GM19455 (cell line): ENCODE results near the gene FGR.
"Not testable (repeated sequence)": the region's sequence is repeated elsewhere in the genome, so short reads cannot be mapped to it uniquely, and the experiment has no call there.

Source experiments
- ATAC-seq: cut with Tn5 transposase; IDR thresholded peaks from one replicate; pipeline ENCODE4 v1.9.1; 2021; ENCODE audit not compliant: unreplicated experiment

The FGR gene

DNA sequence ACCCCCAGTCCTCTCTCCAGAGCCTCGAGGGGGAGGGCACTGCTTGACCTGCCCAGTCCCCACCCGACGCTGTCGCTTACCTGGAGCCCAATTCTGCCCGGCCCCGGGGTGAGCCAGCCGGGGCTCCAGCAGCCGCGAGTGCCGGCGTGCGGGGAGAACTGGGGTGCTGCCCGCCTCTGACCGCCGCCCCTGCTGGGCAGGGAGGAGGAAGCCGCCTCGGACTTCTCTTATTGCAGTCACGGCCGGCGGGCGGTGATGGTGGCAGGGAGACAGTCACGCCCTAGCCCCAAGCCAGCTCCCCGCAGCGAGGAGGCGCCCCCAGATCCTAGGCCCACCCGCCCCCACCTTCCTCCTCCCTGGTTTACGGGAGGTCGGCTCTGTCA, at the start of gene FGR:
Gene FGR (minus strand): TSS at position 201 of the 383 bp plus-strand sequence. CDS start 11,269 bp downstream, outside the sequence.
- ATAC-seq = no peak

GRCh38 chr1:27684176-27684575, 49.2 kb upstream of the FGR start:
- no peak for ATAC-seq

GRCh38 chr1:27682351-27682944, 47.5 kb upstream of the FGR start:
- ATAC-seq = no peak

- not testable (repeated sequence) for ATAC-seq
Measured at GRCh38 chr1:27681580-27681979, 46.6 kb upstream of the FGR start.

- ATAC-seq = not testable (repeated sequence)
Measured at GRCh38 chr1:27680225-27680791, 45.3 kb upstream of the FGR start.

GRCh38 chr1:27678747-27679146, 43.8 kb upstream of the FGR start:
- no peak for ATAC-seq

DNA sequence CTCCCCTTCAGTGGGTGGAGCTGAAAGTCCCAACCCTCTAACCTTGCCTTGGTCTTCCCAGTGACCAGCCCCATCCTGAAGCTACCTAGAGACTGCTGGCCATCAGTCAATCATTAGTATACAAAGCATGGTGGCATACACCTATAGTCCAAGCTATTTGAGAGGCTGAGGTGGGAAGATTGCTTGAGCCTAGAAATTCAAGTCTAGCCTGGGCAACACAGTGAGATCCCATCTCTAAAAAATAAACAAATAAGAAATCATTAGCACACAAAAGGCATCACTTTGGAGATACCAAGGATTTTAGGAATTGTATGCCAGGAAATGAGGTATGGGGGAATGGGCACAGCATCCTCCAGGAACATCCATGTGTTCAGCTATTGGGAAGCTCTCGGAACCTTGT, 41.4 kb upstream of the FGR start:
- no peak for ATAC-seq

DNA sequence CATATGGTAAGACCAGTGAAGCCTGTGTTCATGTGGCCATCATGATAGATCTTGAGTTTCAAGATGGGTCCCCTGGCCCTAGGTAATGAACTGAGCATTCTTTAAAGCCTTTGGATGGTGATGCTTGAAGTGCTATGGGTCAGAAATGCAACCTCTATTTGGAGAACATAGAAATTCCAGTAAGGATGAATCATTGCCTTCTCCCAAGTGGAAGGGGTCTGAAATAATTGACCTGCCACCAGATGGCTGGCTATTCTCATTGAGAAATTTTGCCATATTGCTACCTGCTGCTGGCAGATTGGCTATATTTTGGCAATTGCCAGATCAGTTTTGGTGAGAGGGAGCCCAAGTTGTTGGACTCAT, 37.7 kb upstream of the FGR start:
- ATAC-seq = no peak

GRCh38 chr1:27671964-27672749, 37.2 kb upstream of the FGR start, which contains the start of gene IFI6:
TSS of gene IFI6 (minus strand) at chr1:27672192. CDS start at chr1:27669314, 2,878 bp downstream.
- peak; percentile 72 for ATAC-seq

- ATAC-seq = no peak
Measured at GRCh38 chr1:27669876-27670275, 34.9 kb upstream of the FGR start.

- ATAC-seq = no peak
Measured at GRCh38 chr1:27668808-27669723, 34.1 kb upstream of the FGR start.

- no peak for ATAC-seq
Measured at GRCh38 chr1:27668121-27668807, 33.3 kb upstream of the FGR start.

- ATAC-seq = no peak
Measured at GRCh38 chr1:27666791-27667254, 31.8 kb upstream of the FGR start.

GRCh38 chr1:27666294-27666693, 31.3 kb upstream of the FGR start:
- ATAC-seq = no peak

GRCh38 chr1:27665016-27665651, 30.1 kb upstream of the FGR start:
- no peak for ATAC-seq

GRCh38 chr1:27664291-27664690, 29.3 kb upstream of the FGR start:
- ATAC-seq = no peak

DNA sequence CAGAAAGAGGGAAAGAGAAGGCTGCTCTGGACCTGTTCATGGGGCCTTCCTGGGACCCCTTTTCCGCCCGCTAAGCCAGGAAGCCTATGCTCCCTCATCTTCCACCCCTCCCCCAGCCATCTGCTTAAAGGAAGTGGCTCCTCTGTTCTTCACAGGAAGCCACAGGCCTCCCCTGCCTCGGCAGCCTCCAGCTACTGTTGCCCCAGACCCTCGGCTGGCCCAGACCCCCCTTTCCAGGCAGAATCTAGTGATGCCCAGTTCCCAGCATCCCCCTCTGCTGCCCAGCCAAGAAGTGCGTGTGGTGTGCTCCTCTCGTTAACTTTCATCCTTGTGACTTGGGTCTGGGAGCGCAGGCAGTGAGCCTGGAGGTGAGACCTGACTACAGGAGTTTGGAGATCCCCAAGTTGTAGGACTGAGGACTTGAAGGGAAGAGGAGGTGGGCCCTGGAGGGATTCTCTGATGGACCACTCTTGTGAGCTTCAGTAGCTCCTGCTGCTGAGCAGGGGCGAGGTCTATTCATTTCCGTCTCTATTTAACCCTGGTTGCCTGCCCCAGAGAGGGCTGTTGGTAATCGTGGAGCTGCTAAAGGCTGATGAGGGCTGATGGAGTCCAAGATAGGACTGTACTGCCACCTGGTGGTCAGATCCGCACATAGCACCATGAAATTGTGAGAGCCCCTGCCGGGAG, 27.9 kb upstream of the FGR start:
- ATAC-seq = peak; percentile 37

- ATAC-seq = no peak
Measured at GRCh38 chr1:27662261-27662660, 27.3 kb upstream of the FGR start.

GRCh38 chr1:27661412-27662075, 26.6 kb upstream of the FGR start:
- no peak for ATAC-seq
